HG02623 (cell line): ENCODE data around the gene SSR1.
"Not testable (repeated sequence)": the region's sequence is repeated elsewhere in the genome, so short reads cannot be mapped to it uniquely, and the experiment has no call there.

Experiments used
- ATAC-seq: cut with Tn5 transposase; IDR thresholded peaks from one replicate; pipeline ENCODE4 v1.9.1; 2021; ENCODE audit warnings: moderate library complexity; ENCODE audit not compliant: unreplicated experiment

SSR1 gene

GRCh38 chr6:7283676-7284075 is 29.3 kb downstream of the SSR1 start:
- no peak for ATAC-seq

- ATAC-seq, result no peak
Measured at GRCh38 chr6:7282097-7282906, 30.7 kb downstream of the SSR1 start.

- ATAC-seq, result no peak
Measured at GRCh38 chr6:7276199-7276524, 36.8 kb downstream of the SSR1 start.

GRCh38 chr6:7274525-7274924 is 38.5 kb downstream of the SSR1 start:
- ATAC-seq, result not testable (repeated sequence)

- no peak for ATAC-seq
Measured at GRCh38 chr6:7273709-7274108, 39.3 kb downstream of the SSR1 start.

- ATAC-seq, result no peak
Measured at GRCh38 chr6:7271205-7271534, 41.8 kb downstream of the SSR1 start.

- no peak for ATAC-seq
Measured at GRCh38 chr6:7270320-7271204, 42.4 kb downstream of the SSR1 start.

- no peak for ATAC-seq
Measured at GRCh38 chr6:7269816-7270215, 43.2 kb downstream of the SSR1 start.

- ATAC-seq, result no peak
Measured at GRCh38 chr6:7268816-7269555, 44.0 kb downstream of the SSR1 start.

- no peak for ATAC-seq
Measured at GRCh38 chr6:7268362-7268761, 44.6 kb downstream of the SSR1 start.

GRCh38 chr6:7267466-7268091 is 45.4 kb downstream of the SSR1 start:
- no peak for ATAC-seq

- no peak for ATAC-seq
Measured at GRCh38 chr6:7267071-7267465, 45.9 kb downstream of the SSR1 start.

- not testable (repeated sequence) for ATAC-seq
Measured at GRCh38 chr6:7265385-7265726, 47.6 kb downstream of the SSR1 start.

GRCh38 chr6:7264686-7265384 is 48.2 kb downstream of the SSR1 start:
- no peak for ATAC-seq

GRCh38 chr6:7264041-7264440 is 49.0 kb downstream of the SSR1 start:
- no peak for ATAC-seq

GRCh38 chr6:7263519-7263805 is 49.5 kb downstream of the SSR1 start:
- not testable (repeated sequence) for ATAC-seq

GRCh38 chr6:7262746-7263518 is 50.1 kb downstream of the SSR1 start:
- no peak for ATAC-seq

GRCh38 chr6:7261852-7262461 is 51.0 kb downstream of the SSR1 start:
- ATAC-seq, result no peak

- ATAC-seq, result peak; percentile 72
Measured at GRCh38 chr6:7261032-7261841, 51.8 kb downstream of the SSR1 start.
